ENCODE data around the gene NFU1. TPM values are rescaled to one million over a fixed set of nuclear protein-coding genes. Genes with fewer than 3 reads are reported as not detected.

The NFU1 gene
- polyA plus RNA-seq, 1 donor (not counting 4 experiments of a cell fraction or from before 2014, with no cell fraction given): 53.7 TPM

DNA sequence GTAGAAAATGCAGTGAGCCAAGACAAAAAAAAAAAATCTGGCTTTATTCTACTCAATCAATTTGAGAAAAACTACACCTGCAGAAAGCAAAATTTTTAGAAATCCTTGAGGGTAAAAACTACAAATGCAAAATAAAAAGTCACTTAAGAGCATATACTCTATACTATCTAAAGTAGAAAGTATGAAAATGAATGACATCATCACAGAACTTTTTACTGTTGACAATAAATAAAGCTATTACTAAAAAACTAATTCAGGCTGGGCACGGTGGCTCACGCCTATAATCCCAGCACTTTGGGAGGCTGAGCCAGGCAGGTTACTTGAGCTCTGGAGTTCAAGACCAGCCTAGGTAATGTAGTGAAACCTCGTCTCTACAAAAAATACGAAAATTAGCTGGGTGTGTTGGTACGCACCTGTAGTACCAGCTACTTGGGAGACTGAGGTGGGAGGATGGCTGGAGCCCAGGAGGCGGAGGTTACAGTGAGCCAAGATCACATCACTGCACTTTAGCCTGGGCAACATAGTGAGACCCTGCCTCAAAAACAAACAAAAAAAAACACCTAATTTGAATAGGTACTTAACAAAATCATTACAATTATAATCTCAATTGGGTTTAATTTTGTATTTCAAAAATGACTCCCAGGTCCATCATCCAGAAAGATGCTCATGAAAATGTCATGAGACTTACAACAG lies 7.6 kb downstream of the NFU1 start:
- Histone ChIP-seq H4K20me1 (ENCODE audit: control insufficient read depth, extremely low read depth, insufficient read depth, low read length) (no peaks in the 10 kb centered on the region), H3K79me2 (ENCODE audit: control insufficient read depth, insufficient read depth, low read length) (peaks cover 4% of the 10 kb centered on the region), H3K9me1 (ENCODE audit: control insufficient read depth, extremely low read depth, insufficient read depth, low read length) (no peaks in the 10 kb centered on the region), H3K4me3 (ENCODE audit: control insufficient read depth in 2 of 3, extremely low read depth in 1 of 3, insufficient read depth in 2 of 3, low read depth in 1 of 3, low read length in 3 of 3) (no peak overlapping the region), H3K9me3 (ENCODE audit: control insufficient read depth, low read depth, low read length) (no peaks in the 10 kb centered on the region), H3K9ac (ENCODE audit: control insufficient read depth, extremely low read depth, insufficient read depth, low read length) (no peak overlapping the region), H3K4me2 (ENCODE audit: control insufficient read depth, extremely low read depth, insufficient read depth, low read depth, low read length) (no peak overlapping the region), H3K27me3 (ENCODE audit: control insufficient read depth, extremely low read depth, insufficient read depth, low read length) (no peaks in the 10 kb centered on the region), H3K36me3 (ENCODE audit: control insufficient read depth in 2 of 2, extremely low read depth in 1 of 2, insufficient read depth in 2 of 2, low read length in 2 of 2) (peaks cover 0 to 7% of the 10 kb centered on the region in 2 experiments), H3K4me1 (ENCODE audit: control insufficient read depth, extremely low read depth, insufficient read depth, low read length) (no peaks in the 10 kb centered on the region), H3K27ac (ENCODE audit: control insufficient read depth, insufficient read depth, low read length) (no peak overlapping the region), H2AFZ (ENCODE audit: control insufficient read depth, low read length) (no peak overlapping the region)
- FAIRE-seq (no peak), DNase-seq (ENCODE audit: low read depth, low spot score) (no peak)
- TF ChIP-seq, protein P1, sequence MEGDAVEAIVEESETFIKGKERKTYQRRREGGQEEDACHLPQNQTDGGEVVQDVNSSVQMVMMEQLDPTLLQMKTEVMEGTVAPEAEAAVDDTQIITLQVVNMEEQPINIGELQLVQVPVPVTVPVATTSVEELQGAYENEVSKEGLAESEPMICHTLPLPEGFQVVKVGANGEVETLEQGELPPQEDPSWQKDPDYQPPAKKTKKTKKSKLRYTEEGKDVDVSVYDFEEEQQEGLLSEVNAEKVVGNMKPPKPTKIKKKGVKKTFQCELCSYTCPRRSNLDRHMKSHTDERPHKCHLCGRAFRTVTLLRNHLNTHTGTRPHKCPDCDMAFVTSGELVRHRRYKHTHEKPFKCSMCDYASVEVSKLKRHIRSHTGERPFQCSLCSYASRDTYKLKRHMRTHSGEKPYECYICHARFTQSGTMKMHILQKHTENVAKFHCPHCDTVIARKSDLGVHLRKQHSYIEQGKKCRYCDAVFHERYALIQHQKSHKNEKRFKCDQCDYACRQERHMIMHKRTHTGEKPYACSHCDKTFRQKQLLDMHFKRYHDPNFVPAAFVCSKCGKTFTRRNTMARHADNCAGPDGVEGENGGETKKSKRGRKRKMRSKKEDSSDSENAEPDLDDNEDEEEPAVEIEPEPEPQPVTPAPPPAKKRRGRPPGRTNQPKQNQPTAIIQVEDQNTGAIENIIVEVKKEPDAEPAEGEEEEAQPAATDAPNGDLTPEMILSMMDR (optimal IDR thresholded peaks at IDR 0.05 in 1 of 3, IDR thresholded peaks at IDR 0.05 in 1 of 3, conservative IDR thresholded peaks at IDR 0.05 in 1 of 3; ENCODE audit: extremely low read depth in 1 of 3, insufficient read depth in 2 of 3, low read length in 3 of 3): no peak
- TF ChIP-seq EZH2 (IDR thresholded peaks at IDR 0.05; ENCODE audit: low read length): no peak
- dilution Hi-C loops (cut with MboI; ENCODE audit: extremely low pct_ligation_motif_present, low sequenced_read_pairs): no loop called here

DNA sequence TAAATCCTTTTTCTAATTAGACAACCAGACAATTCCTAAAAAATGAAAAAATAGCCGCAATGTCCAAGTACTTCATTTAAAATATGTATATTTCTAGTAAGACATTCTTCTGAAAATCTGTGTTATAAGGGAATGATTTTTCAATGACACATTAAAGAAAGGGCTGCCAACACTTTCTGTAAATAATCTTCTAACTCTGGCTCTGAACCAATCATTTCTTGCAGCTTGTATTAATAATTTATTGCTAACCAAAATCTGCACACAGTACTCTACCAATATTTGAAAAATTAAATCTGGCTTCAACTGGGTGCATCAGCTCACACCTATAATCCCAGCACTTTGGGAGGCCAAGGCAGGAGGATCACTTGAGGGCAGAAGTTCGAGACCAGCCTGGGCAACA lies 8.3 kb downstream of the NFU1 start:
- Histone ChIP-seq H3K36me3 (ENCODE audit: control insufficient read depth in 2 of 2, extremely low read depth in 1 of 2, insufficient read depth in 2 of 2, low read length in 2 of 2) (peaks cover 0 to 7% of the 10 kb centered on the region in 2 experiments), H3K79me2 (ENCODE audit: control insufficient read depth, insufficient read depth, low read length) (peaks cover 2% of the 10 kb centered on the region), H3K4me1 (ENCODE audit: control insufficient read depth, extremely low read depth, insufficient read depth, low read length) (no peaks in the 10 kb centered on the region), H3K9me3 (ENCODE audit: control insufficient read depth, low read depth, low read length) (no peaks in the 10 kb centered on the region), H4K20me1 (ENCODE audit: control insufficient read depth, extremely low read depth, insufficient read depth, low read length) (no peaks in the 10 kb centered on the region), H3K27ac (ENCODE audit: control insufficient read depth, insufficient read depth, low read length) (no peak overlapping the region), H3K4me2 (ENCODE audit: control insufficient read depth, extremely low read depth, insufficient read depth, low read depth, low read length) (no peak overlapping the region), H3K27me3 (ENCODE audit: control insufficient read depth, extremely low read depth, insufficient read depth, low read length) (no peaks in the 10 kb centered on the region), H3K4me3 (ENCODE audit: control insufficient read depth in 2 of 3, extremely low read depth in 1 of 3, insufficient read depth in 2 of 3, low read depth in 1 of 3, low read length in 3 of 3) (no peak overlapping the region), H3K9ac (ENCODE audit: control insufficient read depth, extremely low read depth, insufficient read depth, low read length) (no peak overlapping the region), H3K9me1 (ENCODE audit: control insufficient read depth, extremely low read depth, insufficient read depth, low read length) (no peaks in the 10 kb centered on the region), H2AFZ (ENCODE audit: control insufficient read depth, low read length) (no peak overlapping the region)
- TF ChIP-seq EZH2 (IDR thresholded peaks at IDR 0.05; ENCODE audit: low read length): no peak
- TF ChIP-seq, protein P1 (optimal IDR thresholded peaks at IDR 0.05 in 1 of 3, IDR thresholded peaks at IDR 0.05 in 1 of 3, conservative IDR thresholded peaks at IDR 0.05 in 1 of 3; ENCODE audit: extremely low read depth in 1 of 3, insufficient read depth in 2 of 3, low read length in 3 of 3): no peak
- no peak for DNase-seq (ENCODE audit: low read depth, low spot score)
- FAIRE-seq: no peak
- dilution Hi-C loops (cut with MboI; ENCODE audit: extremely low pct_ligation_motif_present, low sequenced_read_pairs): no loop called here
